Muscle of back (tissue), 10 donors: ENCODE data around the gene SLC4A8. TPM values are rescaled to one million over a fixed set of nuclear protein-coding genes. Genes with fewer than 3 reads are reported as not detected.

Experiments used
- polyA plus RNA-seq, 10 donors: library from polyadenylated mRNA; unstranded; fragments of 120-200 nt; gene quantifications; one replicate each; pipeline ENCODE4 v1.2.1, GENCODE V29; 2013; ENCODE audit not compliant: insufficient read length in 10 of 10

Gene SLC4A8
- polyA plus RNA-seq, 10 donors: 0.58 to 2.5 (median 1.1) TPM

Other genes with a start within 250 kb of the SLC4A8 start
- gene POU6F1, start 206.8 kb upstream of the SLC4A8 start, polyA plus RNA-seq: 10 to 100 TPM in 4 of 10 donors, 1 to 10 TPM in 6; 5.6 to 11.5 (median 9.2) TPM
- gene DAZAP2, start 186.0 kb upstream of the SLC4A8 start, polyA plus RNA-seq: 10 to 100 TPM; 67.6 to 93.6 (median 82.6) TPM
- 10 to 100 TPM in 4 of 10 donors, 1 to 10 TPM in 6; 6.2 to 16.6 (median 8.4) TPM for gene SMAGP, start 154.4 kb upstream of the SLC4A8 start, polyA plus RNA-seq
- 10 to 100 TPM in 1 of 10 donors, 1 to 10 TPM in 9; 1.9 to 12.4 (median 3.2) TPM for gene BIN2, start 100.7 kb upstream of the SLC4A8 start, polyA plus RNA-seq
- gene CELA1, start 78.2 kb upstream of the SLC4A8 start, polyA plus RNA-seq: not detected
- gene GALNT6, start 33.4 kb upstream of the SLC4A8 start, polyA plus RNA-seq: 1 to 10 TPM in 2 of 10 donors, under 1 TPM in 8; 0.28 to 1.2 (median 0.61) TPM
- gene SCN8A, start 166.4 kb downstream of the SLC4A8 start, polyA plus RNA-seq: 1 to 10 TPM in 3 of 10 donors, under 1 TPM in 7; 0.24 to 2.7 (median 0.38) TPM